ENCODE measurements around the gene SLC52A1.

GRCh38 chr17:4998027-4998731 lies 37.0 kb downstream of the SLC52A1 start:
- no peak for TF ChIP-seq ZNF24 (IDR thresholded peaks at IDR 0.05)
- TF ChIP-seq NRF1 (conservative IDR thresholded peaks at IDR 0.05; ENCODE audit: low read depth, low read length): no peak
- no peak for TF ChIP-seq KAT2A (conservative IDR thresholded peaks at IDR 0.05; ENCODE audit: control insufficient read depth, low read depth, low read length)
- no peak for TF ChIP-seq E4F1 (IDR thresholded peaks at IDR 0.05; ENCODE audit: borderline replicate concordance, partially characterized antibody)
- no peak for TF ChIP-seq CTCF (IDR thresholded peaks at IDR 0.05 in 2 of 3, conservative IDR thresholded peaks at IDR 0.05 in 1 of 3; ENCODE audit: control insufficient read depth in 2 of 3, extremely low read depth in 1 of 3, insufficient read depth in 1 of 3, low read depth in 3 of 3, low read length in 3 of 3)
- no peak for TF ChIP-seq REST (IDR thresholded peaks at IDR 0.05; ENCODE audit: low read depth, low read length)
- no peak for TF ChIP-seq POLR2A (IDR thresholded peaks at IDR 0.05; ENCODE audit: low read depth, low read length)
- TF ChIP-seq TARDBP (IDR thresholded peaks at IDR 0.05; ENCODE audit: borderline replicate concordance): no peak
- no peak for TF ChIP-seq PML (IDR thresholded peaks at IDR 0.05; ENCODE audit: low read length)
- no peak for TF ChIP-seq POLR2AphosphoS5 (IDR thresholded peaks at IDR 0.05; ENCODE audit: low read length)
- TF ChIP-seq EGR1 (IDR thresholded peaks at IDR 0.05; ENCODE audit: borderline replicate concordance in 1 of 2, low read depth in 2 of 2, low read length in 2 of 2): no peak
- no peak for TF ChIP-seq ATF2 (IDR thresholded peaks at IDR 0.05; ENCODE audit: low read length)
